Suprapubic skin (tissue), 4 donors: ENCODE measurements around the gene RBM15. TPM values are rescaled to one million over a fixed set of nuclear protein-coding genes. Genes with fewer than 3 reads are reported as not detected.

ENCODE experiments used
- DNase-seq, 2 donors: peaks; one replicate each; pipeline ENCODE4 v3.0.0-alpha.2; 2019; ENCODE audit warnings: low spot score in 2 of 2
- H3K27ac ChIP-seq: fragments of 200-600 bp; sonication (generic); one replicate; pipeline ENCODE4 v1.5.1; 2019
- H3K27me3 ChIP-seq: fragments of 200-600 bp; sonication (generic); one replicate; pipeline ENCODE4 v1.5.1; 2019
- H3K36me3 ChIP-seq: fragments of 200-600 bp; sonication (generic); one replicate; pipeline ENCODE4 v1.5.1; 2019
- H3K4me1 ChIP-seq: fragments of 200-600 bp; sonication (generic); one replicate; pipeline ENCODE4 v1.5.1; 2019
- H3K4me3 ChIP-seq: fragments of 200-600 bp; sonication (generic); one replicate; pipeline ENCODE4 v1.5.1; 2019; ENCODE audit warnings: mild to moderate bottlenecking
- H3K9me3 ChIP-seq: fragments of 200-600 bp; sonication (generic); one replicate; pipeline ENCODE4 v1.5.1; 2019
- CTCF ChIP-seq, 2 donors: fragments of 200-600 bp in 1 of 2; fragments of 450-650 bp in 1 of 2; sonication (generic) in 1 of 2; IDR thresholded peaks; one replicate each; pipeline ENCODE4 v1.5.1; 2016 to 2019; ENCODE audit warnings: antibody characterized with exemption in 2 of 2, mild to moderate bottlenecking in 1 of 2, moderate library complexity in 1 of 2
- EP300 ChIP-seq: sonication (generic); formaldehyde crosslinking; IDR thresholded peaks from one replicate; pipeline ENCODE4 v1.6.1; 2017; ENCODE audit warnings: antibody characterized with exemption
- POLR2A ChIP-seq, 2 donors: fragments of 450-650 bp; IDR thresholded peaks; one replicate each; pipeline ENCODE4 v1.6.1; 2017; ENCODE audit warnings: antibody characterized with exemption in 2 of 2, mild to moderate bottlenecking in 2 of 2, moderate library complexity in 2 of 2
- POLR2AphosphoS5 ChIP-seq, 3 donors: sonication (generic); formaldehyde crosslinking; IDR thresholded peaks; one replicate each; pipeline ENCODE4 v1.6.1; 2017; ENCODE audit warnings: antibody characterized with exemption in 3 of 3
- WGBS: methylation state at CpG from one replicate; pipeline ENCODE4 v1.1.5; 2018; 5-methylcytosine and 5-hydroxymethylcytosine counted together
- total RNA-seq, 4 donors: library from RNA; depleted of rRNA; stranded (reverse); fragments of >200 nt; gene quantifications; one replicate each; pipeline ENCODE4 v1.1.0, GENCODE V29; 2016

RBM15 gene
- total RNA-seq, 4 donors from 2014 or later = 27.4 to 51.2 (median 32.7) TPM

- TF ChIP-seq POLR2AphosphoS5 (IDR thresholded peaks at IDR 0.05) (no peak), EP300 (no peak), POLR2A (IDR thresholded peaks at IDR 0.05) (no peak), CTCF (IDR thresholded peaks at IDR 0.05) (peak; percentile 75 to 90)
- WGBS = 52% methylated on average over 12 of the region's 14 CpGs
- Histone ChIP-seq H3K27ac (no peak overlapping the region), H3K36me3 (no peaks in the 10 kb centered on the region), H3K4me3 (no peak overlapping the region), H3K4me1 (no peaks in the 10 kb centered on the region), H3K9me3 (no peaks in the 10 kb centered on the region), H3K27me3 (no peaks in the 10 kb centered on the region)
- peak; percentile 74 to 85 for DNase-seq
Measured at GRCh38 chr1:110312188-110313121, 26.7 kb upstream of the RBM15 start.

- TF ChIP-seq EP300 (no peak), POLR2AphosphoS5 (IDR thresholded peaks at IDR 0.05) (no peak), CTCF (IDR thresholded peaks at IDR 0.05) (no peak), POLR2A (IDR thresholded peaks at IDR 0.05) (no peak)
- no peak for DNase-seq
- Histone ChIP-seq H3K36me3 (no peaks in the 10 kb centered on the region), H3K27ac (no peak overlapping the region), H3K9me3 (no peaks in the 10 kb centered on the region), H3K4me1 (no peaks in the 10 kb centered on the region), H3K4me3 (no peak overlapping the region), H3K27me3 (no peaks in the 10 kb centered on the region)
- 76% methylated on average over 2 of the region's 2 CpGs for WGBS
Measured at GRCh38 chr1:110316735-110317134, 22.4 kb upstream of the RBM15 start.

- Histone ChIP-seq H3K36me3 (no peaks in the 10 kb centered on the region), H3K4me3 (no peak overlapping the region), H3K4me1 (no peaks in the 10 kb centered on the region), H3K27me3 (no peaks in the 10 kb centered on the region), H3K9me3 (no peaks in the 10 kb centered on the region), H3K27ac (no peak overlapping the region)
- peak in 1 of 2 donors; percentile 40 for DNase-seq
- no peak for TF ChIP-seq CTCF (IDR thresholded peaks at IDR 0.05)
- 92% methylated on average over 4 of the region's 4 CpGs for WGBS
Measured at GRCh38 chr1:110318046-110318445, 21.1 kb upstream of the RBM15 start.

GRCh38 chr1:110319332-110320167 is 19.6 kb upstream of the RBM15 start:
- Histone ChIP-seq H3K27me3 (no peaks in the 10 kb centered on the region), H3K4me3 (no peak overlapping the region), H3K4me1 (no peaks in the 10 kb centered on the region), H3K9me3 (no peaks in the 10 kb centered on the region), H3K27ac (no peak overlapping the region), H3K36me3 (no peaks in the 10 kb centered on the region)
- DNase-seq = no peak
- TF ChIP-seq CTCF (IDR thresholded peaks at IDR 0.05) (no peak), EP300 (no peak), POLR2AphosphoS5 (IDR thresholded peaks at IDR 0.05) (no peak), POLR2A (IDR thresholded peaks at IDR 0.05) (no peak)
- 95% methylated on average over 4 of the region's 4 CpGs for WGBS

- Histone ChIP-seq H3K27ac (no peak overlapping the region), H3K27me3 (no peaks in the 10 kb centered on the region), H3K36me3 (no peaks in the 10 kb centered on the region), H3K4me3 (no peak overlapping the region), H3K4me1 (no peaks in the 10 kb centered on the region), H3K9me3 (no peaks in the 10 kb centered on the region)
- no peak for TF ChIP-seq CTCF (IDR thresholded peaks at IDR 0.05)
- TF ChIP-seq POLR2AphosphoS5 (IDR thresholded peaks at IDR 0.05) = no peak
- no peak for TF ChIP-seq POLR2A (IDR thresholded peaks at IDR 0.05)
- 100% methylated on average over 1 of the region's 1 CpG for WGBS
- no peak for DNase-seq
Measured at GRCh38 chr1:110320168-110320518, 19.0 kb upstream of the RBM15 start.
